Activated CD8-positive, alpha-beta memory T cell treated with anti-CD3 and anti-CD28 coated beads, Interleukin-2, amount 10 ng/mL, durations not matched to agents 7 days and 5 days (primary cell): ENCODE data around the gene HNRNPD. TPM values are rescaled to one million over a fixed set of nuclear protein-coding genes. Genes with fewer than 3 reads are reported as not detected.
"Not testable (repeated sequence)": the region's sequence is repeated elsewhere in the genome, so short reads cannot be mapped to it uniquely, and the experiment has no call there.

Experiments
- ATAC-seq: fragments of 150-1000 bp; cut with Tn5 transposase; one replicate; pipeline ENCODE4 v1.10.0; 2021; ENCODE audit warnings: moderate library complexity
- CTCF ChIA-PET: fragments of 350-600 bp; sonication (Branson Sonifier 250); formaldehyde crosslinking; loops from one replicate; lab custom pipeline; 2021; ENCODE audit warnings: antibody characterized with exemption; lab: Charles Lee
- DNase-seq: peaks from one replicate; pipeline ENCODE4 v3.0.0-alpha.2; 2020
- H3K27ac Mint-ChIP-seq: one replicate; pipeline ENCODE4 v1.8.0; 2021; ENCODE audit warnings: mild to moderate bottlenecking, mixed read lengths
- H3K27me3 Mint-ChIP-seq: one replicate; pipeline ENCODE4 v1.8.0; 2021; ENCODE audit warnings: mixed read lengths
- H3K36me3 Mint-ChIP-seq: one replicate; pipeline ENCODE4 v1.8.0; 2021; ENCODE audit warnings: mild to moderate bottlenecking, mixed read lengths
- H3K4me1 Mint-ChIP-seq: one replicate; pipeline ENCODE4 v1.8.0; 2021; ENCODE audit warnings: mixed read lengths
- H3K4me3 Mint-ChIP-seq: one replicate; pipeline ENCODE4 v1.8.0; 2021; ENCODE audit warnings: mild to moderate bottlenecking, moderate library complexity, mixed read lengths
- H3K9me3 Mint-ChIP-seq: one replicate; pipeline ENCODE4 v1.8.0; 2022; ENCODE audit warnings: low read depth, mixed read lengths
- total RNA-seq, 2 experiments: library from RNA; stranded (reverse); gene quantifications; one replicate each; pipeline ENCODE4 v1.2.3, GENCODE V29; 2021

HNRNPD gene, protein sequence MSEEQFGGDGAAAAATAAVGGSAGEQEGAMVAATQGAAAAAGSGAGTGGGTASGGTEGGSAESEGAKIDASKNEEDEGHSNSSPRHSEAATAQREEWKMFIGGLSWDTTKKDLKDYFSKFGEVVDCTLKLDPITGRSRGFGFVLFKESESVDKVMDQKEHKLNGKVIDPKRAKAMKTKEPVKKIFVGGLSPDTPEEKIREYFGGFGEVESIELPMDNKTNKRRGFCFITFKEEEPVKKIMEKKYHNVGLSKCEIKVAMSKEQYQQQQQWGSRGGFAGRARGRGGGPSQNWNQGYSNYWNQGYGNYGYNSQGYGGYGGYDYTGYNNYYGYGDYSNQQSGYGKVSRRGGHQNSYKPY
- total RNA-seq: 100 to 1,000 TPM; 385 to 421 TPM

GRCh38 chr4:82373816-82374625 lies at the start of gene HNRNPD:
TSS of gene HNRNPD (minus strand) at chr4:82373991. CDS start at chr4:82373678, 313 bp downstream.
- DNase-seq: peak; percentile 98
- H3K36me3 Mint-ChIP-seq: peaks cover 68% of the 10 kb centered on the region
- H3K27ac Mint-ChIP-seq: peak within 1 kb of the TSS; percentile 100
- H3K9me3 Mint-ChIP-seq: no peaks in the 10 kb centered on the region
- no peaks in the 10 kb centered on the region for H3K27me3 Mint-ChIP-seq
- ATAC-seq: peak; percentile 88
- H3K4me1 Mint-ChIP-seq: peaks cover 38% of the 10 kb centered on the region
- CTCF ChIA-PET: interaction anchor here (1.4 to 2.1 kb wide), 2 partner anchors 55 to 57 kb away, joined by 5 to 13 read pairs; partner anchors contain the start of gene HNRNPDL
- H3K4me3 Mint-ChIP-seq: peak within 1 kb of the TSS; percentile 94

GRCh38 chr4:82422616-82423015 lies 48.8 kb upstream of the HNRNPD start:
- no peak overlapping the region for H3K4me3 Mint-ChIP-seq
- peaks cover 32% of the 10 kb centered on the region for H3K4me1 Mint-ChIP-seq
- DNase-seq (no peak), ATAC-seq (no peak)
- H3K27ac Mint-ChIP-seq: no peak overlapping the region
- peaks cover 51% of the 10 kb centered on the region for H3K36me3 Mint-ChIP-seq
- CTCF ChIA-PET: interaction anchor here (1.3 to 2.0 kb wide), 2 partner anchors 43 to 47 kb away, joined by 3 to 6 read pairs; no protein-coding TSS in a partner anchor
- H3K27me3 Mint-ChIP-seq: peaks cover 12% of the 10 kb centered on the region
- no peaks in the 10 kb centered on the region for H3K9me3 Mint-ChIP-seq

DNA sequence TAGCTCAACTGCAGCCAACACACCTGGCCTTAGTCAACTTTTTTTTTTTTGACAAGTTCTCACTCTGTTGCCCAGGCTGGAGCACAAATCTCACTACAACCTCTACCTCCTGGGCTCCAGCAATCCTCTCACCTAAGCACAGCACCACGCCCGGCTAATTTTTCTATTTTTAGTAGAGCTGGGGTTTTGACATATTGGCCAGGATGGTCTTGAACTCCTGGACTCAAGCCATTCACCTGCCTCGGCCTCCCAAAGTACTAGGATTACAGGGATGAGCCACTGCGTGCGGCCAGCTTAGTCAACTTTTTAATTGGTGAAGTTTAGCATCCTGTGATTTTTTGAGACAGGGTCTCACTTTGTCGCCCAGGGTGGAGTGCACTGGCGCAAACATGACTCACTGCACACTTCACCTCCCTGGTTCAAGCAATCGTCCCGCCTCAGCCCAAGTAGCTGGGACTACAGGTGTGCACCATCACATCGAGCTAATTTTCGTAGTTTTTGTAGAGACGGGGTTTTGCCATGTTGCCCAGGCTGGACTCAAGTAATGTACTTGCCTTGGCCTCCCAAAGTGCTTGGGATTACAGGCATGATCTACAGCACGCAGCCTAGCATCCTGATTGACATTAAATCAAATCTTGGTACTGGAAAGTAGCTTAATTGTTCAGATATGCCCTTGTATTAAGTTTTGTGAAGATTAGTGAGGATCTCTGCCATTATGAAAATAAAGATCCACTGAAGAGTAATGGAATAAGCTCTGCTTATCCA lies 48.2 kb upstream of the HNRNPD start:
- peak; percentile 28 for ATAC-seq
- Mint-ChIP-seq H3K27ac (no peak overlapping the region), H3K4me1 (peaks cover 27% of the 10 kb centered on the region), H3K9me3 (no peaks in the 10 kb centered on the region), H3K4me3 (no peak overlapping the region), H3K27me3 (peaks cover 17% of the 10 kb centered on the region), H3K36me3 (peaks cover 45% of the 10 kb centered on the region)
- DNase-seq: no peak
- CTCF ChIA-PET: interaction anchor here (1.3 kb wide), 1 partner anchor 47 kb away, joined by 3 read pairs; no protein-coding TSS in a partner anchor

- Mint-ChIP-seq H3K4me3 (no peak overlapping the region), H3K27me3 (peaks cover 38% of the 10 kb centered on the region), H3K36me3 (peaks cover 23% of the 10 kb centered on the region), H3K27ac (no peak overlapping the region), H3K4me1 (peaks cover 14% of the 10 kb centered on the region), H3K9me3 (no peaks in the 10 kb centered on the region)
- CTCF ChIA-PET: interaction anchor here (0.6 to 2.1 kb wide), 3 partner anchors 8 to 151 kb away, joined by 3 to 7 read pairs (median 3); no protein-coding TSS in a partner anchor
- ATAC-seq: no peak
- no peak for DNase-seq
Observed at GRCh38 chr4:82419451-82419850, 45.7 kb upstream of the HNRNPD start.

- CTCF ChIA-PET: interaction anchor here (1.9 kb wide), 1 partner anchor 13 kb away, joined by 6 read pairs; no protein-coding TSS in a partner anchor
- Mint-ChIP-seq H3K36me3 (no peaks in the 10 kb centered on the region), H3K27ac (no peak overlapping the region), H3K9me3 (no peaks in the 10 kb centered on the region), H3K4me3 (peak overlapping the region; percentile 5), H3K27me3 (peaks cover 44% of the 10 kb centered on the region), H3K4me1 (peaks cover 9% of the 10 kb centered on the region)
- no peak for DNase-seq
- no peak for ATAC-seq
Observed at GRCh38 chr4:82415922-82416365, 42.2 kb upstream of the HNRNPD start.

DNA sequence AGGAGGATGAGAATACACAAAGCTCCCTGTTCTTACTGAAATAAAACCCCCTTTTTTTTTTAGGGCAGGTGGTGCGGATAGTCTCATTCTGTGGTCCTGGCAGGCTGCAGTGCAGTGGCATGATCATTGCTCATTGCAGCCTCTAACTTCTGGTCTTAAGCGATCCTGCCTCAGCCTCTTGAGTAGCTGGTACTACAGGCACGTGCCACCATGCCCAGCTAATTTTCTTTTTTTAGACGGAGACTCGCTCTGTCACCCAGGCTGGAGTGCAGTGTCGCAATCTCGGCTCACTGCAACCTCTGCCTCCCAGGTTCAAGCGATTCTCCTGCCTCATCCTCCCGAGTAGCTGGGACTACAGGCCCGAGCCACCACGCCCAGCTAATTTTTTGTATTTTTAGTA lies 41.3 kb upstream of the HNRNPD start:
- H3K27me3 Mint-ChIP-seq: peaks cover 40% of the 10 kb centered on the region
- H3K4me3 Mint-ChIP-seq, H3K27ac Mint-ChIP-seq, H3K36me3 Mint-ChIP-seq, ATAC-seq, H3K4me1 Mint-ChIP-seq, H3K9me3 Mint-ChIP-seq, DNase-seq: not testable (repeated sequence)
- CTCF ChIA-PET: interaction anchor here (0.9 to 1.9 kb wide), 2 partner anchors 14 to 55 kb away, joined by 4 to 6 read pairs; no protein-coding TSS in a partner anchor

DNA sequence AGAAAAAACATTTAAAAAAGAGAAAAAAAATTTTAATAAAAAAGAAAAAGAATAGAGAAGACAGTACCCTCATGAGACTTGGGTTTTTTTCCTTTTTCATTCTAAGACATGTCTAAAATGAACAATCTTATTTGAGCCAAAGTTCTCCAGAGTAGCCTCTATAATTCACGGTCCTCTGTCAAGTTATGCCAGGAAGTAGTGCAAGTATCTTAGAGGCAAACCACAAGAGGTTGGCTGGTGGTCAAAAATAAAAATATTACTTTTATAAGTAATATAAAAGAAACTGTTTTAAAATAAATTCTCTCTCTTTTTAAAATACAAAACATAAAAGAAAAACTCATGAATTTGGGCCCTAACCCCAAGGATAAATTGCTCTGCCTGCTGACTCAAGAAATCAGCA lies 29.9 kb upstream of the HNRNPD start:
- ATAC-seq: no peak
- CTCF ChIA-PET: no interaction called here
- no peak for DNase-seq
- H3K9me3 Mint-ChIP-seq: no peaks in the 10 kb centered on the region
- peaks cover 23% of the 10 kb centered on the region for H3K27me3 Mint-ChIP-seq
- H3K36me3 Mint-ChIP-seq: no peaks in the 10 kb centered on the region
- H3K4me3 Mint-ChIP-seq: no peak overlapping the region
- H3K4me1 Mint-ChIP-seq: no peaks in the 10 kb centered on the region
- H3K27ac Mint-ChIP-seq: no peak overlapping the region

DNA sequence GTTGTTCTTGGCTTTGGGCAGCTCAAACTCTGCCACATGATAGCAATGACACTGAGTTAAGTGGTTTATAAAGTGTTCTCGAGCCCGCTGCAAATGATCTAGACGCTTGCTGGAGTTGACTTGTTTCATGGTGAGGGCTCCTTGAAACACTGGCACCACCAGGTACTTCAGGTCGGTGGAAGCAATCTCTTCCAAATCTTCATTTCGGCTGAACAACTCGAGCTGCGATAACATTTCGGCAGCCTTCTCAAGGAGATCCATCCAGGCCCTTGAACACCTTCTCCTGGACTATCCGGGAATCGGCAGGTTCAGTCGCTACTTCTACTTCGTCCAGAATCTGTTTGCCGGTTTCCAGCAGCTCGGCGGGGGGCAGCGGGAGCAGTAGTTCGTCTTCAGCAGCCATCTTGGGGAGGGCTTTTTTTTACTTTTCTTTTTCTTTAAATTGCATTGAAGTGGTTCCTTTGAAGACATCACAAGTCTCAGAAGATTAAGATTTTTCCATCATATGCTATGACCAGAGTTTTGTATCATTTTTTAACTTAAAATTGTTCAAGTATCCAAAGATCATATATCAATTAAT lies 28.5 kb upstream of the HNRNPD start:
- Mint-ChIP-seq H3K4me3 (no peak overlapping the region), H3K4me1 (no peaks in the 10 kb centered on the region), H3K9me3 (no peaks in the 10 kb centered on the region), H3K27ac (no peak overlapping the region), H3K36me3 (no peaks in the 10 kb centered on the region), H3K27me3 (peaks cover 23% of the 10 kb centered on the region)
- no peak for DNase-seq
- CTCF ChIA-PET: no interaction called here
- no peak for ATAC-seq

GRCh38 chr4:82401600-82401999 lies 27.8 kb upstream of the HNRNPD start:
- DNase-seq (no peak), ATAC-seq (no peak)
- Mint-ChIP-seq H3K9me3 (no peaks in the 10 kb centered on the region), H3K36me3 (no peaks in the 10 kb centered on the region), H3K4me1 (no peaks in the 10 kb centered on the region), H3K27me3 (peaks cover 23% of the 10 kb centered on the region), H3K27ac (no peak overlapping the region), H3K4me3 (no peak overlapping the region)
- CTCF ChIA-PET: no interaction called here

DNA sequence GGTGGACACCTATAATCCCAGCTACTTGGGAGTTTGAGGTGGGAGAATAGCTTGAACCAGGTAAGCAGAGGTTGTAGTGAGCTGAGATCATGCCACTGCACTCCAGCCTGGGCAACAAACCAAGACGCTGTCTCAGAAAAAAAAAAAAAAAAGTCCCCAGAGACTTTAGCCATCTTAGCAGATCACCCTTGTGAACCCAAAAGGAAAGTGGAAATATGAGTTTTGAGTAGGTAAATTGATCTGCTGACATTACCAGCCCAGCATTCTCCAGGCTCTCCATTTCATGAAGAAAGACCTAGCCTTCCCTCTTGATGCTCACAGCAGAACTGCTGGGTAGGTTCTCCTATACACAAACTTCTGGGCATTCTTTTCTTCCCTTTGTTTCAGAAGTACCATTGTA lies 24.5 kb upstream of the HNRNPD start:
- CTCF ChIA-PET: interaction anchor here (0.6 to 1.5 kb wide), 2 partner anchors 19 to 712 kb away, joined by 3 read pairs; no protein-coding TSS in a partner anchor
- ATAC-seq: no peak

DNA sequence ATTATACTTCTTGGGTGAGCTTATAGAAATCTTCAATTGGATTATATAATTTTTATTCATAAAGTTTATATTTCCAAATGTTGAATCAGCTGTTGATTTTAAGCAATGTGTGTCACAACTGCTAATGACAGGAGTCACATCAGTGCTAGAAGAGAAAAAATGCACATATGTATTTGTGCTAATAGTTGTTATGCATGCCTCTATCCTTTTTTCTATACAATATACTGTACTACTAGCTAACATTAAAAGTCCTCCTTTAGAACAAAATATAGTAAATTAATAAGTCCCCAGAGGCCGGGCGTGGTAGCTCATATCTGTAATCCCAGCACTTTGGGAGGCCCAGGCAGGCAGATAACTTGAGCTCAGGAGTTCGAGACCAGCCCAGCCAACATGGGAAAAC lies 23.7 kb upstream of the HNRNPD start:
- ATAC-seq (no peak), DNase-seq (no peak)
- no peak overlapping the region for H3K4me3 Mint-ChIP-seq
- peaks cover 22% of the 10 kb centered on the region for H3K27me3 Mint-ChIP-seq
- no peaks in the 10 kb centered on the region for H3K4me1 Mint-ChIP-seq
- H3K27ac Mint-ChIP-seq: no peak overlapping the region
- CTCF ChIA-PET: interaction anchor here (0.6 to 1.5 kb wide), 2 partner anchors 18 to 713 kb away, joined by 3 read pairs; no protein-coding TSS in a partner anchor
- no peaks in the 10 kb centered on the region for H3K9me3 Mint-ChIP-seq
- no peaks in the 10 kb centered on the region for H3K36me3 Mint-ChIP-seq

More for the DNA sequence above, 24.5 kb upstream of the HNRNPD start:
- Mint-ChIP-seq H3K27ac (no peak overlapping the region), H3K4me3 (no peak overlapping the region), H3K4me1 (no peaks in the 10 kb centered on the region), H3K27me3 (peaks cover 23% of the 10 kb centered on the region), H3K36me3 (no peaks in the 10 kb centered on the region), H3K9me3 (no peaks in the 10 kb centered on the region)
- DNase-seq: no peak

- Mint-ChIP-seq H3K4me1 (no peaks in the 10 kb centered on the region), H3K27me3 (peaks cover 8% of the 10 kb centered on the region), H3K4me3 (no peak overlapping the region), H3K36me3 (no peaks in the 10 kb centered on the region), H3K9me3 (no peaks in the 10 kb centered on the region), H3K27ac (no peak overlapping the region)
- DNase-seq (no peak), ATAC-seq (no peak)
- CTCF ChIA-PET: no interaction called here
Observed at GRCh38 chr4:82394896-82395295, 21.1 kb upstream of the HNRNPD start.
